Left colon (tissue), 2 donors: Measurements from ENCODE around the gene ZP2. TPM values are rescaled to one million over a fixed set of nuclear protein-coding genes. Genes with fewer than 3 reads are reported as not detected.
"Not testable (repeated sequence)": the region's sequence is repeated elsewhere in the genome, so short reads cannot be mapped to it uniquely, and the experiment has no call there.

Experiments used
- ATAC-seq: fragments of 200-7000 bp; cut with Tn5 transposase; one replicate; pipeline ENCODE4 v1.9.1; 2020; ENCODE audit warnings: mild to moderate bottlenecking, moderate library complexity
- DNase-seq, 2 donors: peaks; one replicate each; pipeline ENCODE4 v3.0.0-alpha.2; 2020
- intact Hi-C, 2 donors: fragments of 100-400 bp; cut with DNase I in 1 of 2; cut with micrococcal nuclease in 1 of 2; formaldehyde crosslinking; loops; one replicate each; pipeline versions ENCODE4 v1.11.2 to v1.14.0; 2022; cut with DNase I, micrococcal nuclease
- total RNA-seq, 2 donors: library from RNA; stranded (reverse); fragmentation: NEBNext Ultra II Directional; extraction: Animal tissue kit (Norgen Biotek cat#: 25700); gene quantifications; one replicate each; pipeline ENCODE4 v1.2.1, GENCODE V29; 2021
- donor health status: DM: no; HTN: no; CAD: no.
- donor health status: DM: yes; HTN: yes; CAD: no.

ZP2 gene
- total RNA-seq, 2 donors from 2014 or later, result 0.18 TPM; not detected in 1

- ATAC-seq (peak; percentile 65), DNase-seq (peak in 1 of 2 donors; percentile 32)
- intact Hi-C loops, result loop anchor here (10.0 kb wide), 2 partner anchors 89 to 109 kb away; partner anchors contain the start of gene CRYM (in 1 of the 2)
Observed at GRCh38 chr16:21185659-21186325, 25.6 kb downstream of the ZP2 start.

- ATAC-seq (peak; percentile 5), DNase-seq (no peak)
- intact Hi-C loops, result loop anchor here (10.0 kb wide), 2 partner anchors 90 to 110 kb away; partner anchors contain the start of gene CRYM (in 1 of the 2)
Observed at GRCh38 chr16:21184834-21185233, 26.5 kb downstream of the ZP2 start.

DNA sequence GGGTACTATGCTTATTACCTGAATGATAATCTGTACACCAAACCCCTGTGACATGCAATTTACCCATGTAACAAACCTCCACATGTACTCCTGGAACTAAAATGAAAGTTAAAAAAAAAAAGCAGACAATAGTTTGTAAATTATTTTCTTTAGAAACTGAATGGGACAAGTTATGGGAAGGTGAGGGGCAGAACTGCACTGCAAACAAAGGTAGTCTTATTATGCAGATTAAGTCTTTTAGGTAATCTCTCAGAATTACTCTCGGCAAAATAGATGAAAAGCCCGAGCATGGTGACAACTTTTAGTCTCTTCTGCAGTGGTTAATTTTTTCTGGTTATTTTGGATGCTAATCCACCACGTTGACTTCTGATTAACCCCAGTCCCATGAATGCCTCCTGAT, 27.4 kb downstream of the ZP2 start:
- intact Hi-C loops, result loop anchor here (10.0 kb wide), 2 partner anchors 91 to 111 kb away; partner anchors contain the start of gene CRYM (in 1 of the 2)
- DNase-seq (no peak), ATAC-seq (no peak)

DNA sequence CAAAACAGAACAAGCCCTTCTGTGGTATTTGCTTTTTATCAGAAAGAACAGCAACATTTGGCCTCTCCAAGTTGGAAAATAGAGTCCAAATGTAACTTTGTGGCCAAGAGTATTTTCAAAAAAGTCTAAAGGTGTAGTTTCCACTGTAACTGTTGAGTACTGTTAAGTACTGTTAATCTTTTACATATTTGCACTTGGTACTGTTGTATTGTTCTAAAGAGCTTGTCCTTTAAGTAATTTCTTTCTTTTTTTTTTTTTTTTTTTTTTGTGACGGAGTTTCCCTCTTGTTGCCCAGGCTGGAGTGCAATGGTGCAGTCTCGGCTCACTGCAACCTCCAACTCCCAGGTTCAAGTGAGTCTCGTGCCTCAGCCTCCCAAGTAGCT, 31.4 kb downstream of the ZP2 start:
- ATAC-seq (no peak), DNase-seq (no peak)
- intact Hi-C loops, result loop anchor here (10.0 kb wide), 2 partner anchors 95 to 115 kb away; partner anchors contain the start of gene CRYM (in 1 of the 2)

GRCh38 chr16:21179126-21179982, 32.0 kb downstream of the ZP2 start:
- ATAC-seq, result no peak

GRCh38 chr16:21175397-21175796, 36.0 kb downstream of the ZP2 start:
- intact Hi-C loops, result no loop called here
- no peak for DNase-seq
- ATAC-seq, result peak; percentile 84

More at GRCh38 chr16:21179126-21179982, 32.0 kb downstream of the ZP2 start:
- DNase-seq, result no peak
- intact Hi-C loops, result no loop called here

DNA sequence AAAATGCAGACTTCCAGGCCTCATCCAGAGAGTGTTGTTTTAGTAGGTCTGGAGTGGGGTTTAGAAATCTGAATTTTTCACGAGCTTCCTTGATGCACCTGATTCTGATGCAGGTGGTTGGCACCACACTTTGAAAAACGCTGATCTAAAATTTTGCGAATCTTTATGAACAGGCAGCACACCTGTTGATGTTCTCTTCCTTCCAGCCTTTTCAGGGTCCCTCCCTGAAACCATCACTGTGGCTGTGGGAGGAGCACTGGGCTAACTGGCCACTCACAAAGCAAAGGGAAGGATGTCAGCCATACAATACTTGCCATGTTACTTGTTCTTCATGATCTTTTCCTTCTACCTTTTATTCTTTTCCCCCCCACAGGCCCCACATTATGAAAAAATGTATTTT, 38.7 kb downstream of the ZP2 start:
- intact Hi-C loops, result no loop called here
- ATAC-seq, result no peak
- DNase-seq, result no peak

DNA sequence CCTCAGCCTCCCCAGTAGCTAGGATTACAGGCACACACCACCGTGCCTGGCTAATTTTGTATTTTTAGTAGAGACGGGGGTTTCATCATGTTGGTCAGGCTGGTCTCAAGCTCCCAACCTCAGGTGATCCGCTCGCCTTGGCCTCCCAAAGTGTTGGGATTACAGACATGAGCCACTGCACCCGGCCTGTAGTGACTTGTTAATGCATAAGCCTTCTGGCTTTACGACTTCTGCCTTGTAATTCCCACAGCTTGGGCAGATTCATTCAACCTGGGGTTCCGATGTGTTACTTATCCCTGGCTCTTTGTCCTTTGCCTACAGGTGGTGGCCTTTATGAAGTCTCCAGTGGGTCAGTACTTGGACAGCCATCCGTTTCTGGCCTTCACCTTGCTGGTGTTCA, 41.3 kb downstream of the ZP2 start:
- ATAC-seq, intact Hi-C loops, DNase-seq: not testable (repeated sequence)

DNA sequence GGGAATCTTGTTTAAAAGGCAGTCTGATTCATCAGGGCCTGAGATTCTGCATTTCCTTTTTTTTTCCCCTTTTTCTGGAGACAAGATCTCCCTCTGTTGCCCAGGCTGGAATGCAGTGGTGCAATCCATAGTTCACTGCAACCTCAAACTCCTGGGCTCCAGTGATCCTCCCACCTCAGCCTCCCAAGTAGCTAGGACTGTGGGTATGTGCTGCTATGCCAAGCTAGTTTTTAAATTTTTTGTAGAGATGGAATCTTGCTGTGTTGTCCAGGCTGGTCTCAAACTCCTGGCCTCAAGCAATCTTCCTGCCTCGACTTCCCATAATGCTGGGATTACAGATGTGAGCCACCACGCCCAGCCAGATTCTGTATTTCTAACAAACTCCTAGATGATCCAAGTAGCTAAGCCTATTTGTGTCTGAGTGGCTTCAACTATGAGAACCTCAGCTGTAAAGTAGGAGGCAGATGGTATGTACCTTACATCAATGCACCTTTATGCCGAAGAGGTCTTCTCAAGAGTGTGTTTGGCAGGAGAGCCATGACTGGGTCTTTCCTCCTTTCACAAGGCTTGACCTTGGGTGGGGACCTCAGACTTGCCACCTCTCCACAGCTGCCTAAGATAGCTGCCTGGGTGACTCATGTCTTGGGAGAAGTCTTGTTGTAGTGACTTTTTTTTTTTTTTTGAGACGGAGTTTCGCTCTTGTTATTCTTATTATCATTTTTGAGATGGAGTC, 42.0 kb downstream of the ZP2 start:
- intact Hi-C loops, result no loop called here
- ATAC-seq (no peak), DNase-seq (no peak)

- no peak for DNase-seq
- intact Hi-C loops, result no loop called here
- ATAC-seq, result no peak
Observed at GRCh38 chr16:21167929-21168602, 43.3 kb downstream of the ZP2 start.

DNA sequence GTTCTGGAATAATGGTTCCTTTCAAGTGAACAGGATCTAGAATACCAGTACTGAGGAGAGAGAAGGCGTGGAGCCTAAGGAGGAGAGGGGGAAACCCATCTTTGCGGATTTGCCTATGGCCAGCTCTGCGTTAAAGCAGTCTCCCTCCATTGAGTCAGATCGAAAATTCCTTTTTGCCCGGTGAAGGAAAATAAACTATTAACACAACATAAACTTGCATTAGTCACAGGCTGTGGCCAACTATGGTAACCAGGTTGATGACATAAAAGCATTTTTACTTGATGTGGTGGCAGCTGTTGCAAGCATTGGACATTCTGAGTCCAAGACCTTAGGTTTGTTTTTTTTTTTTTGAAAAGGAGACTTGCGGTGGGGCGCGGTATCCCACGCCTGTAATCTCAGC, 44.0 kb downstream of the ZP2 start:
- ATAC-seq (no peak), DNase-seq (no peak)
- intact Hi-C loops, result no loop called here

- DNase-seq (no peak), ATAC-seq (no peak)
- intact Hi-C loops, result no loop called here
Observed at GRCh38 chr16:21166561-21166961, 44.8 kb downstream of the ZP2 start.

DNA sequence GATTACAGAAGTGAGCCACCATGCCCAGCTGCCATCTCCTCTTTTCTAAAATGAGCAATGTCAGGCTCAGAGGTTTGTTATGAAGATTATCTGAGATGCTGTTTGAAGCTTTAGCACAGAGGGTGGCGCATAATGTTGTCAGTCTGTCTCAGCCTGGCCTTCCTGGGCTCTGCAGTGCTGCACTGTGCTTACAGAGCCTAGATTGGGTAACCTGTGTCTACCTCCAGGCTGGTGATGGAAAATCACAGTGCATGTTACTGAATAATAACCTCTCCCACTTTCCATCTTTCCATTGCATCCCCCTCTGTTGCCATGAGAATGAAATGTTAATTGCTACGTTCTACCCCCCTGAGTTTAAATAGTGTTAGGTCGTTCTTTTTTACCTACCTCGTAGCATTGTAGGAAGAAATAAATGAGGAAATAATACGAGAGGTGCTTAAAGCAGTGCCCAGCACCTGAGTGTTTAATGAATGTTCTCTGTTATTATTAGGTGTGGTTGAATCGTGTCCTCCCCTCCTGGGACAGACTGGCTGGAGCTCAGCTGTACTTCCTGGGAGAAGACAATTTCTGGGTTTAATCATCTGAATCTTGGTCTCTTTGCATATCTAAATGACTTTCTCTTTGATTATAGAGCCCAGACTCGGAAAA, 46.7 kb downstream of the ZP2 start:
- intact Hi-C loops, result no loop called here
- no peak for DNase-seq
- no peak for ATAC-seq

DNA sequence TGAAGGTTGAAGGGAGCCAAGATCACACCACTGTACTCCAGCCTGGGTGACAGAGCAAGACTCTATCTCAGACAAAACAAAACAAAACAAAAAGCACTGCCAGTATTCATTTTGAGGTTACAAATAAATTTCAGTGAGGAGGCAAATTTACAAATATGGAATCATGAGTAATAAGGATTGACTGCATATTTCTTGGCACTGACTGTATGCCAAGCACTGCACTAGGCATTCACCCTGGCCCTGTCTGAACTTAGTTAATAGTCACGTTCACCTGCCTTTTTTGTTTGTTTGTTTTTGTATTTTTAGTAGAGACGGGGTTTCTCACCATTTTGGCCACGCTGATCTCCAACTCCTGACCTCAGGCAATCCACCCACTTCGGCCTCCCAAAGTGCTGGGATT, 47.8 kb downstream of the ZP2 start:
- DNase-seq, result no peak
- intact Hi-C loops, result no loop called here
- no peak for ATAC-seq

DNA sequence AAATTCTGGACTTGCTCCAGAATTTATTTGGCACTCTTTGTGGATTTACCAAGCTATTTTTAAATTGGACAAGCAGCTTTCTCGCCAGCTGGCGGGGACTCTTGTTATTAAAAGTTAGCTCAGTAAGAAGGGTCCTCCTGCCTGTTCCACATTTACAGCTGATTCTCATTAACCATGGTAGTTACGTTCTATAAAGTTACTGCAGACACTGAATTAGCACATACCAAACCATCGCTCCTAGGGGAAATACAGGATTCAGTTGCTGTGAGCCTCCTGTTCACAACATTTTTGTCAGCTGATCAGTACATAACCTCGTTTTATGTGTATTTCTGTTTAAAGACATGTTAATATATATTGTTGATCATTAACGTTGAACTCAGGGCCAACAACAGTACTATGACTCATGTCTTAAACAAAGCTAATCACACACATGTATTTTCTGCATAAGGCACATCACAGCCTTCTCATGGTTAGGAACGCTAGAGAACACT, 48.7 kb downstream of the ZP2 start:
- intact Hi-C loops, result no loop called here
- DNase-seq (no peak), ATAC-seq (no peak)

- ATAC-seq (no peak), DNase-seq (no peak)
- intact Hi-C loops, result no loop called here
Observed at GRCh38 chr16:21161211-21161610, 50.2 kb downstream of the ZP2 start.

GRCh38 chr16:21160276-21160675, 51.1 kb downstream of the ZP2 start:
- ATAC-seq (no peak), DNase-seq (no peak)
- intact Hi-C loops, result no loop called here
